Stimulated activated naive CD4-positive, alpha-beta T cell (primary cell): ENCODE results near the gene ELOB.
A peak's percentile ranks its signal among the peaks of the same experiment; 100 is the strongest.

ENCODE experiments used
- DNase-seq, 6 experiments: peaks; one replicate each; lab custom pipeline; 2025; lab: John Stamatoyannopoulos, UW

ELOB gene

DNA sequence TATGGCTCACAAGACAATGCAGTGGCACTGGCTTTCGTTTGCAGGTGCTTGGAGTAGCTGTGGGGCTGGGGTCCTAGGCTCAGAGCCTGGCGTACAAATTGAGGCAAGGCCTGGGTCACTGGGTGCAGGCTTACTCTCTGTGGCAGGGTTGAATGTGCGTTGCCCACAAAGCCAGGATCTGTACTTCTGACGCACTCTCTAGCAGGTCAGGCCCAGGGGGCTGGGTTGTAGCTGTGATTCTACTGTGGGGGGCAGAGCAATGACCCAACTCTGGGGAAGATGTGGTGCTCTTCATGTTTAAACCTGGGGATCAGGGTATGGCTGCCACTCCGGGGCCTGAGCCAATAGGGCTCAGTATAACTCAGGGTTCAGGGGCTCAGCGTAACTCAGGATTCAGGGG, 33.6 kb upstream of the ELOB start:
- no peak for DNase-seq

DNA sequence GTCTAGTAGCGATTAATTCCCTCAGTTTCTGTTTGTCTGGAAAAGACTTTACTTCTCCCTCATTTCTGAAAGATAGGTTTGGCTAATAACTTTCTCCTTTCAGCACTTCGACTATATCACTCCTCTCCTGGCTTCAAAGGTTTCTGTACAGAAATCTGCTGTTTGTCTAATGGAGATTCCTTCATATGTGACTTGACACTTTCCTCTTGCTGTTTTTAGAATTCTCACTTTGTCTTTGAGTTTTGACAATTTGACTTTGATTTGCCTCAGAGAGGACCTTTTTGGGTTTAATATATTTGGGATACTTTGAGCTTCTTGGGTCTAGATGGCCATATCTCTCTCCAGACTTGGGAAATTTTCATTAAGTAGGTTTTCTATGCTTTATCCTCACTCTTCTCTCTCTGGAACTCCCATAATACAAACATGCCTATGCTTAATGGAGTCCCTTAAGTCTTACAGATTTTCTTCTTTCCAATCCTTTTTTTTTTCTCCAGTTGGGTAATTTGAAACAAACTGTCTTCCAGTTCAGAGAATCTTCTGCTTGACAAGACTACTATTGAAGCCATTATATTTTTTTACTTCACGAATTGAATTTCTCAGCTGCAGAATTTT, 32.2 kb upstream of the ELOB start:
- DNase-seq: no peak

DNA sequence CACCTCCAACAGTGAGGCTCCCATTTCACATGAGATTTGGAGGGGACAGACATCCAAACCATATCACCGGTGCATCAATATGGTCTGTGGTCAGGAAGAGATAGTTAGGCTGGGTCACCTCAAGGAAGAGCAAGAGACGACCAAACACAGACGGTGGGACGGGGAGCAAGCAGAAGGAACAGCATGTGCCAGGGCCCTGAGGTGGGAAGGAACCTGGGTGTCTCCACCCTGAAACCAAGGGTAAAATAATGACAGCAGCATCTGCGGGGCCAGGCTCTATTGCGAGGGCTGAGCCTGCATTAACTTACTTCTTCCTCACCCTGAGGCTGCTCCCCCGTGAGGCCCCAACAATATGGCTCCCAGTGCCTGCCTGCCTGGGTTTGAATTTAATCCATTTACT, 31.1 kb upstream of the ELOB start:
- DNase-seq: no peak

DNA sequence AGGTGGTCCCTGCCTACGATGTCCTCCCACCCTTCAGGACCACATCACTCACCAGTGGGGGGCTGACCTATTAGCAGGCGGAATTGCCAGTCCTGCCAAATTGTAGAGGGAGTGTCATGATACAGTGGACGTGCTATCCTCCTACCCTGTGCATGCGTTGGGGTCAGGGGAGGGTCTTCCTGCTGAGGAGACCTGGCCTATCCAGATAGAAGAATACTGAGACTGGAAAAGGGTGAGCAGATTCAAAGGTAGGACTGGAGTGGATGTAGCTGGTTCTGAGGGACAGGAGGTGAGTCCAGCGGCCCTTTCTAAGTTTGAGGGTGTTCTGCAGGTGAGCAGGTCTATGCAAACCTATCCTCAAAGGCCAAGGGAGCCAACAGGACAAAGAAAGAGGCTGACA, 29.2 kb upstream of the ELOB start:
- DNase-seq: no peak

DNA sequence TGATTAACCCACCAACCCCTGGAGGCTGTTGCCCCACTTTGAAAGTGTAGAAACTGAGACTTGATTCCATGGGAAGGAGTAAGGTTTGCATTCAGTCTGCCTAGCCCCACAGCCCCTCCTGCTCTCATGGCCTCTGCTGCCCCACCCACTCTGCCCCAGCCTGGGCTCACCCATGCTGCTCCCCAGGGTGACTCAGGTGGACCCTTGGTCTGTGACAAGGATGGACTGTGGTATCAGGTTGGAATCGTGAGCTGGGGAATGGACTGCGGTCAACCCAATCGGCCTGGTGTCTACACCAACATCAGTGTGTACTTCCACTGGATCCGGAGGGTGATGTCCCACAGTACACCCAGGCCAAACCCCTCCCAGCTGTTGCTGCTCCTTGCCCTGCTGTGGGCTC, 27.6 kb upstream of the ELOB start:
- no peak for DNase-seq

DNA sequence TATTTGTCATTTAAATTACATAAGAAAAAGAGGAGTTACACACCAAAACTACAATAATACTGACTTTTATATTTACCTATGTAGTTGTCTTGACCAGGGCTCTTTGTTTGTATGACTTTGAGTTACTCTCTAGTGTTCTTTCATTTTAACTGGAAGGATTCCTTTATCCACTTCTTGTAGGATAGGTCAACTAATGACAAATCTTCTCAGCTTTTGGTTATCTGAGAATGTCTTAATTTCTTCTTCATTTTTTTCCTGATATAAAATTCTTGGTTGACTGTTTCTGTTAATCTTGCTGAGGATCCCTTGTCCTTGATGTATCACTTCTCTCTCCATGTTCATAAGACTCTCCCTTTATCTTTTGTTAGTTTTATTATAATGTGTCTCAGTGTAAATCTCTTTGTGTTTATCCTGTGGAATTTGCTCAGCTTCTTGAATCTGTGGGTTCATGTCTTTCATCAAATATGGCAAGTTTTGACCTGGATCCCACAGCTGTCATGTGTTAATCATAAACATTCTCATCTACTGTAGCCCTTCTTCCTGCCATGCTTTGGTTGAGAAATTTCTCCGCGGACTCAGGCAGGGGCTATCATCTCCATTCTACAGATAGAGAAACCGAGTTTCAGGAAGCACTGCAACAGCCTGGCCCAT, 26.6 kb upstream of the ELOB start:
- no peak for DNase-seq

DNA sequence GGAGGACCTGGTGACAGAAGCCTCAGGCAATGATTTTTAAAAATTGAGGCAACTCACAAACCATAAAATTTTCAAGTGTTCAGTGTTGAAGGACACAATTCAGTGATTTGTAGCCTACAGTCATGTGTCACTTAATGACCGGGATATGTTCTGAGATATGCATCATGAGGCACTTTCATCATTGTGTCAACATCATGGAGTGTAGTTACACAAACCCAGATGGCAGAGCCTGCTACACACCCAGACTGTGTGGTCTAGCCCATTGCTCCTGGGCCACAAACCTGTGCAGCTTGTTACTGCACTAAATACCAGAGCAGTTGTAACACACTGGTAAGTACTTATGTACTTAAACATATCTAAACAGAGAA, 22.8 kb upstream of the ELOB start:
- DNase-seq: no peak

DNA sequence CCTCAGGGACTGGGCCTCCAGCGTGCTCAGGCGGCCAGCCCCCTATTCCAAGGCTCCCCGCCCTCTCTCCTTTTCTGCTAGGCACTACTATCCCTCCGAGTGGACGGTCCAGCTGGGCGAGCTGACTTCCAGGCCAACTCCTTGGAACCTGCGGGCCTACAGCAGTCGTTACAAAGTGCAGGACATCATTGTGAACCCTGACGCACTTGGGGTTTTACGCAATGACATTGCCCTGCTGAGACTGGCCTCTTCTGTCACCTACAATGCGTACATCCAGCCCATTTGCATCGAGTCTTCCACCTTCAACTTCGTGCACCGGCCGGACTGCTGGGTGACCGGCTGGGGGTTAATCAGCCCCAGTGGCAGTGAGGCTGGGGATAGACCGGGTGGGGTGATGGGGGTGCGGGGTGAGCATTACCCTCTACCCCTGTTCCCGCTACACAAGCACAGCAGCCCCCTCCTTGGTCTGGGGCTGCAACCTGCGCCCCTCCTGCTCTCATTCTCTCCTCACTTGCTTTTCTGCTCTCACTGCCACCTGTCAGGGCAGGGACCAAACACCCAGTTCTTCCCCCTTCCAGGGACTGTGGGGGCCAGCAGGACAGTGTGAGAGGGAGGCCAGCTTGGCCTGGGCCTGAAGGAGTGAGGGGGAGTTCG, 22.3 kb upstream of the ELOB start:
- DNase-seq: no peak

DNA sequence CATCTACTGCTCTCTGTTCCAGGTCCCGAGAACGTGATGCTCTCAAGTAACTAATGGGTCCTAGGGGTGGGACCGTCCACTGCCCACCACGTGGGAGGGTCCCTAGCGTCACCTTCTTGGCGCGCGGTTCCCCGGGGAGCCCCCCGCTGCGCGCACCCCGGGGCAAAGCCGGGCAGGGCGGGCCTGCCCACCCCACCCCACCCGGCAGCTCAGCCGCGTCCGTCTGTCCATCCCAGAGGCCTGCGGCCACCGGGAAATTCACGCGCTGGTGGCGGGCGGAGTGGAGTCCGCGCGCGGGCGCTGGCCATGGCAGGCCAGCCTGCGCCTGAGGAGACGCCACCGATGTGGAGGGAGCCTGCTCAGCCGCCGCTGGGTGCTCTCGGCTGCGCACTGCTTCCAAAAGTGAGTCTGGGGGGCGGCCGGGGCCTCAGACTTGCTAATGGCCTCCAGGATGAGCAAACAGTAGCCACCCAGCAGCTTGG, 21.7 kb upstream of the ELOB start:
- no peak for DNase-seq

DNA sequence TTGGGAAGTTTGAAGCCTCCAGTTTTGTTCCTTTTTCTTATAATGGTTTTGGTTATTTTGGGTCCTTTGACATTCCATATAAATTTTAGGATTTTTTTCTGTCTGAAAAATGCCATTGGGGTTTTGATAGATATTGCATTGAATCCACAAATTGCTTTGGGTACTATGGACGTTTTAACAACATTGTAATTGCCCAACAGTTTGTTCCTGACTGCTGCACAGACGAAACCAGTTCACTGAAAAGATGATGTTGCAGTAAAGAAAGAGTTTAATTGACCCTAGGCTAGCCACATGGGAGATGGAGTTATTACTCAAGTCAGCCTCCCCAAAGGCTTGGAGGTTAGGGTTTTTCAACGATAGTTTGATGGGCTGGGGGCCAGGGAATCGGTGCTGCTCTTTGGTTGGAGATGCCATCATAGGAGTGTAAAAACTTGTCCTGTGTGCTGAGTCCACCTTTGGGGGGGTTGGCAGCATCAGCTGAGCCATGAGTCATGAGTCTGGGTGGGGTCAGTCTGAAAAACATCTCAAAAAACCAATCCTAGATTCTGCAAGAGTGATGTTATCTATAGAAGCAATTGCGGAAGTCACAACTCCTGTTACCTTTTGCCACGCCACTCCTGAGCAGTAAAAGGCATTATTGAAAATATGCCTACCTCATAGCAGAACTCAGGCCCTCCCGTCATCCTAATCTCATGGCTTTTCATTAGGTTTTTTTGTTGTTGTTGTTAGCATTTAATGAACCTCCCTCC, 18.5 kb upstream of the ELOB start:
- DNase-seq: no peak

DNA sequence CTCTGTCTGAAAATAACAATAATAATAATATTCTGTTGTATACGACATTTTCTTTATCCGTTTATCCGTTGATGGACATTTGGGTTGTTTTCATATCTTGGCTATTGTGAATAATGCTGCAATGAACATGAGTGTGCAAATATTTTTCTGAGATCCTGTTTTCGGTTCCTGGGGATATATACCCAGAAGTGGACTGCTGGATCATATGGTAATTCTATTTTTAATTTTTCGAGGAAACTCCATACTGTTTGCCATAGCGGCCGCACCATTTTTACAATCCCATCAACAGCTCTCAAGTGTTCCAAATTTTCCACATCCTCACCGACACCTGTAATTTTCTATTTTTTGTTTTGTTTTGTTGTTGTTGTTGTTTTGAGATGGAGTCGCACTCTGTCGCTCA, 15.9 kb upstream of the ELOB start:
- DNase-seq: no peak

DNA sequence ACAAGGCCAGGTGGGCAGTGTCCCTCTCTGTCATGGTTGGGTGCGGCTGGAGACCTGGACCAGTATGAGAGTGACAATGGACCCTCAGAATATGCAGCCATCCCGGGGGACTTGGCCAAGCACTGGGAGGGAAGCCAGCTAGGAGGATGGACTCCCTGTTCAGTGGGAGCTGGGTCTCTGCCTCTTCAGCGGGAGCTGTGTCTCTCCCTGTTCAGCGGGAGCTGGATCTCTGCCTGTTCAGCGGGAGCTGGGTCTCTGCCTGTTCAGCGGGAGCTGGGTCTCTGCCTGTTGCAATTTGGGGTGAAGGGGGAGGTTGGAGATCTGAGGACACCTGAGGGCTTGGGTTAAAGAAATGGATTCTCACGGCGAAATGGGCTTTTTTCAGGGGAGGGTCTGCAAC, 14.1 kb upstream of the ELOB start:
- no peak for DNase-seq

DNA sequence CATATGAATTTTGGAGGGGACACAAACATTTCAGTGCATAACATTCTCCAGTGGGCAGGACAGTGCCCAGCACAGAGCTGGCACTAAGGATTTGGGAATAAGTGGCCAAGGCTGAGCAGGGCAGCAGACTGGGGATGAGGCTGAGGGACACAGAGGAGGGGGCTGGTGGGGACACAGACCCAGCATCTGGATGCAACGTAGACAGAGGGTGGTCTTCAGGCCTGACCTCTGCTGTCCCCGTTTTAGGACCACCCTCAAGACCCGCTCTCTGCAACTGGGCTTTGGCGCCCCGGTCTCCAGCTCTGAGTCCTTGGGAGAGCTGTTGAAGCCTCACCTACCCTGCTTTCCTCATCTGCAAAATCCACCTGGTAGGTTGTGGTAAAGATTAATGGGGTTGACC, 13.6 kb upstream of the ELOB start:
- no peak for DNase-seq

DNA sequence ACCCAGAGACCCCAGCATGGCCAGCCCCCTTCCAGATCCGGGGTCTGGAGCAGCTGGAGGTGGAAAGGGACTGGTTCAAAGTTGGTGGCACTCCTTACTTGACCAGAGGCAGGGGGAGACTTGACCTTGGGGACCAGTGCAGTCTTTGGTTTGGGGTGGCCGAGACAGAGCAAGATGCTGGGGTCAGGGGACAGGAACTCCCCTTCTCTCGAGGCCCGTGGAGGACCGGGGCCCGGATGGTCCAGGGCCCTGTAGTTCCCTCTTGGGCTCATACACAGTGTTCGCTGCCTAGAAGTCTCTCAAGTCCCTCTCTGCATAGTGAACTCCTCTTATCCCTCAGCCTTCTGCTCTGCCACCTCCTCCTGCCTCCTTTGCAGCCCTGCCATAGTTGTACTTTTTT, 10.9 kb upstream of the ELOB start:
- no peak for DNase-seq

DNA sequence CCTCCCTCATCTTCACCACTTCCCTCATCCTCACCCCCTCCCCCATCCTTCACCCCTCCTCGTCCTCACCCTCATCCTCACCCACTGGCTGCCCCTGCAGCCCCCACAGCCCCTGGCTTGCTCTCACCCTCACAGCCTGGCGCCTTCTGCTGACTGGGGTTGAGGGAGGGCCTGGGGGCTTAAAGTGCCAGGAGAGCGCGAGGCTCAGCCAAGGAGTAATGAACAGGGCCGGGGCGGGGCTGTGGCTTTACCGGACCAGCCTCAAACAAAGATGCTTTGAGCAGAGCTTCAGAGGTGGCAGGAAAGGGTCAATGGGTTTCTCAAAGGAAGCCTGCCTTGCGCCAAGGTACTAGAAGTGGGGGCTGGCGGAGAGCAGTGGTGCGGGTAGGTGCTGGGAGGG, 10.3 kb upstream of the ELOB start, which contains the start of gene PRSS33:
Gene PRSS33, minus strand, starts transcription at position 155 of the 400 bp plus-strand sequence. CDS start 1,013 bp downstream, outside the sequence.
- DNase-seq: no peak

DNA sequence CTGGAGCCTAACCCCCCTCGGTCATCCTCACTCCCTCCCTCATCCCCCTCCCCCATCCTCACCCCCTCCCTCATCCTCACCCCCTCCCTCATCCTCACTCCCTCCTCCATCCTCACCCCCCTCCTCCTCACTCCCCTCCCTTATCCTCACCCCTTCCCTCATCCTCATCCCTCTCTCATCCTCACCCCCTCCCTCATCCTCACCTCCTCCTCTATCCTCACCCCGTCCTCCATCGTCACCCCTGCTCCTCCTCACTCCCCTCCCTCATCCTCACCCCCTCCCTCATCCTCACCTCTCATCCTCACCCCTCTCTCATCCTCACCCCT, 9.7 kb upstream of the ELOB start:
- DNase-seq: no peak

DNA sequence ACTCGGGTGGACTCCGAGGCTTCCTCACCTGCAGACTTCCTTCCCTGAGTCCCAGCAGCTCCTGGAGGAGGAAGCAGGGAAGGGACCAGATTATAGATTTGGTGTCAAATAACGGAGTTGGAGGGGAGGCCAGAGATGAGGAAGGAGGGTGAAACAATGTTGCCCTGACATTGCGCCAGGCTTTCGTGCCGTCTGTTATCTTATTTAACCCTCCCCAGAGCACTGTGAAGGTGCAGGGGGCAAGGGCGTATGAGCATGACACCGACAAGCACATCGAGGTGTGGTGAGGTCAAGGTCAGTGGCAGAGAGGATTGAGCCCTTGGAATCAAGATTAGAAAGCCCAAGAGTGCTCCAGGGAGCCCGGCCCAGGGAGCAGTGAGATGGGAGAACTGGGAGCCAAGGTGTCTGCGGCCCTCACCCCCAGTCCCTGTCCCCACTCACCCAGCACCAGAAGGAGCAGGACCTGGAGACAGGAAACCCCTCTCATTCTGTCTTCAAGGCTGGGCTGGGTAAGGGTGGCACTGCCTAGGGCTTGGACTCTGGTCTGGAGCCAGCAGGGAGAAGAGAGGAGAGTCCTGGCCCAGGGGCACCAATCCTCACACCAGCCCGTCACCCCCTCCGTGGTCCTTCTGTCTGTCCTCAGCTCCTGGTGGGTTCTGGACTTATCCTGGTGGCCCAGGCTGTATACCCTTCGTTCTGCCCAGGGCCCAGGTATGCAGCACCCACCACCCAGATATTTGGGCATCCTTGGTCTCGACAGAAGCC, 9.2 kb upstream of the ELOB start:
- no peak for DNase-seq

DNA sequence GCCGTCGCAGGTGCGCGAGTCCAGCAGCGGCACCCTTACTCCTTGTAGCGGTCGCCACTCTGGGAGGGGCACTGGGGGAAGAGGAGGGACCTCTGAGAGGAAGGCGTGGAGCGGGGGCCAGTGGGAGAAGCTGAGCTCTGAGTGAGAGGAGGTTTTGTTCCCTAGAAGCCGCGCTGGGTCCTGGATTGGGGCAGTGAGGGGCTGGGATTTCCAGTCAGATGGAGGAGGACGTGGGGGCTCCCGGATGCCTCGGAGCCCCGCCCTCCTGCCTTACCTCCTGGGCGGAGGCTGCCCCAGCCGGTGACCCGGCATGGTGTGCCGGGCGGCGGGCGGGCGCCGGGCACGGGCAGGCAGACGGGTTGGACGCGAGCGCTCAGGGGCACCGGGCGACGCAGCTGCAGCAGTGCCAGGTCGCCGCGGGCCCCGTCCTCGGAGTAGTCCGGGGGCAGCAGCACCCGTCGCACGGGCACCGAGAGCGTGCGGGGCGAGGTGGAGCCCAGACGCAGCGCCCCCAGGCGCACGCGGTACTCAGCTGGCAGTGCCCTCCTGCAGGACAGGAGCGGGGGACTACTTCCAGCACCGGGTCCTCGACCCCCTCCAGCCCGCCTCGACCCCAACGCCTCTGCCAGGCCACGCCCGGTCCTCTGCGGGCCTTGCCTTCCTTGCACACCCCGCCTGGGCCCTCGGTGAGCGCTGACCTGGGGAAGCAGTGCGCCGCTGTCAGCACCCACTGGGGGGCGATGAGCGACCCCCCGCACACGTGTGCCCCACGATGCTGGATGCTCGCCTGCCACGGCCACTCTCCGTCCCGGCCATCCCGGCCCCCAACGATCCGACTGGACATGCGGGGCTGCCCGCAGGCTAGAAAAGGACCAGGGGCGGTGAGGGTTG, 8.3 kb upstream of the ELOB start:
- peak in 4 of 6 experiments; percentile 29 to 51 (median 46) for DNase-seq

DNA sequence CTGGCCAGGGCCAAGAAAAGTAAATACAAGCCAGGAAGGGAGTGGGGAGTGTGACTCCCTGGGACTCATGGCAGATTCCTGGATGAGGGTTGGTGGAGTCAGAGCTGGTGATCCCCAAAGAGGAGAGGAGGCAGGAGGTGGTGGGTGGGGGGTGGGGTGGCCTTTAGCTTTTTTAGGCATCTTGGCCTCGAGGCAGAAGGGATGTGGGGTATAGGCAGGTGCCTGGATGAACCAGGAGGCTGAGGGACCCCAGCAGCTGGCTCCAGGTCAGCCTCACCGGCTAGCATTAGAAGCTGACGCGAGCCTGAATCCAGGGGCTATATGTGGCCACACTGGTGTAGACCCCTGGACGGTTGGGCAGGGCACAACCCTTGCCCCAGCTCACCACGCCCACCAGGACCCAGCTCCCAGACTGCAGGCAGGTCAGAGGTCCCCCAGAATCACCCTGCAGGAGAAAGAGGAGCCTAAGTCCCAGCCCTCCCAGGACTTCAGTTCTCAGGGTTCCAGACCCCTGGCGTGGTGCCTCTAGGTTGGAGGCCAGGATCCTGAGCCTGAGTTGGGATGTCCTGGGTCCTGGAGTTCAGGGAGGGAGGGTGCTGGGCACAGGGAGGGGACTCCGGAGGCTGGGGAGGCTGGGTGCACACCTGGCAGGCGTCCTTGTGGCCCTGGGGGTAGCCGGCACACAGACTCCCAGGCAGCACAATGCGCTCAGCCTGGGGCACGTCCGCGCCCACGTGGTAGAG, 7.4 kb upstream of the ELOB start:
- no peak for DNase-seq

DNA sequence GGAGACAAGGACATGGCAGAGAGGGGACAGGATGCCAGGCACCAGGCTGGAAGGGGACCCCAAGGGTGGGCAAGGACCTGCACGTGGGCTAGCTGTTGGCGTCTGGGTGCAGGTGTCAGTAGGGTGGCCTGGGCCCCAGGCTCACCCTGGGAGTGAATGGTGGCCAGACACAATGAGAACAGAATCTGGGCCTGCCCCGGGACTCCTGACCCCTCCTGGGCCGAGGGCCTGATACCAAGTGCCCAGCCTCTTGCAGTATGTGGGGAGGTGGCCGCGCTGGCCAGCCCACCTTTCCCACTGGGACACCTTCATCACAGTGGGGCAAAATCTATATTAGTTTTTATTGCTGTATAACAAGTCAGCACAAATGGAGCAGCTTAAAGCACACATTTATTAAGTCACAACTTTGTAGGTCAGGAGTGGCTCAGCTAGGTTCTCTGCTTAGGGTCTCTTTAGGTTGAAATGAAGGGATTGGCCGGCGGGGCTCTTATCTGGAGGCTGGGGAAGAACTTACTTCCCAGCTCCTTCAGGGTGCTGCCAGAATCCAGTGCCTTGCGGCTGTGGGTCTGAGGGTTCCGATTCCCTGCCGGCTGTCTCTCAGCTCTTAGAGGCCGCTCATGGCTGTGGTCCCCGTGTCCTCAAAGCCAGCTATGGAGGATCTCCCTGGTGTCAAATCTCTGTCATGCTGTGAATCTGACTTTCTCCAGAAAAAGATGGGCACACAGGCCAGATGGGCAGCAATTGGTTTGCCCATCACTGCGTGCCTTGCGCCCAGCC, 6.7 kb upstream of the ELOB start:
- DNase-seq: no peak
